Bronchial epithelial cell (primary cell): Measurements from ENCODE around the gene NUDT14. TPM values are rescaled to one million over a fixed set of nuclear protein-coding genes. Genes with fewer than 3 reads are reported as not detected.

Experiments used
- DNase-seq: peaks from one replicate; pipeline ENCODE4 v3.0.0-alpha.2; 2010; ENCODE audit warnings: low read depth
- FAIRE-seq: peaks from 2 replicates; lab custom pipeline; 2011; peaks lifted over from hg19 to GRCh38; lab: Jason Lieb, UNC
- H3K27me3 ChIP-seq: 2 replicates; pipeline ENCODE4 v1.5.1; 2011; ENCODE audit warnings: low read length; ENCODE audit not compliant: control insufficient read depth, insufficient read depth
- H3K36me3 ChIP-seq: 2 replicates; pipeline ENCODE4 v1.5.1; 2011; ENCODE audit warnings: low read length; ENCODE audit not compliant: control insufficient read depth, insufficient read depth
- H3K4me3 ChIP-seq: 2 replicates; pipeline ENCODE4 v1.5.1; 2011; ENCODE audit warnings: mild to moderate bottlenecking, low read depth, low read length, control low read depth
- total RNA-seq: library from RNA; depleted of rRNA; stranded (reverse); fragments of >200 nt; gene quantifications from 2 replicates; pipeline ENCODE4 v1.2.1, GENCODE V29; 2014
- TF ChIP-seq, protein P1 (sequence below): IDR thresholded peaks from 2 replicates; pipeline ENCODE4 v1.5.1; 2011; ENCODE audit warnings: mild to moderate bottlenecking, moderate library complexity, low read length, control low read depth, inconsistent platforms; ENCODE audit not compliant: insufficient read depth, severe bottlenecking

The NUDT14 gene
- total RNA-seq, 1 donor from 2014 or later = 31.9 TPM

DNA sequence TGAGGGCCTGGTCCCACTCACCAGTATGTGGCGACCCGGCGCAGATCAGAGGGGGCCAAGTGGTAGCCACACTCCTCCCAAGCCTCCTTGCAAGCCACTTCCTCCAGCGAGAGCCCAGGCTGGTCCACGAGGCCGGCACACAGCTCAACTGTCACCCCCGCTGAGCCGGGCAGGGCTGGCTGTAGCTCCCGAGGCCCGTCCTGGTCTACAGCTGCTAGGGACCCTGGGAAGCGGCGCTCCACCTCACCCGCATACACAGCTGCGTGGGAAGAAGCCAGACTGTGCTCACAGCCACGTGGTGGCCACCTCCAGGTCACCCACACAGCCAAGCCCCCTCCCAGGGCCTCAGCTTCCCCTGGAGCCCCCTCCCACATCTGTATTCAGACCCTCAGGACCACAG lies 4.6 kb downstream of the NUDT14 start:
- TF ChIP-seq, protein P1, sequence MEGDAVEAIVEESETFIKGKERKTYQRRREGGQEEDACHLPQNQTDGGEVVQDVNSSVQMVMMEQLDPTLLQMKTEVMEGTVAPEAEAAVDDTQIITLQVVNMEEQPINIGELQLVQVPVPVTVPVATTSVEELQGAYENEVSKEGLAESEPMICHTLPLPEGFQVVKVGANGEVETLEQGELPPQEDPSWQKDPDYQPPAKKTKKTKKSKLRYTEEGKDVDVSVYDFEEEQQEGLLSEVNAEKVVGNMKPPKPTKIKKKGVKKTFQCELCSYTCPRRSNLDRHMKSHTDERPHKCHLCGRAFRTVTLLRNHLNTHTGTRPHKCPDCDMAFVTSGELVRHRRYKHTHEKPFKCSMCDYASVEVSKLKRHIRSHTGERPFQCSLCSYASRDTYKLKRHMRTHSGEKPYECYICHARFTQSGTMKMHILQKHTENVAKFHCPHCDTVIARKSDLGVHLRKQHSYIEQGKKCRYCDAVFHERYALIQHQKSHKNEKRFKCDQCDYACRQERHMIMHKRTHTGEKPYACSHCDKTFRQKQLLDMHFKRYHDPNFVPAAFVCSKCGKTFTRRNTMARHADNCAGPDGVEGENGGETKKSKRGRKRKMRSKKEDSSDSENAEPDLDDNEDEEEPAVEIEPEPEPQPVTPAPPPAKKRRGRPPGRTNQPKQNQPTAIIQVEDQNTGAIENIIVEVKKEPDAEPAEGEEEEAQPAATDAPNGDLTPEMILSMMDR = no peak
- FAIRE-seq (no peak), DNase-seq (no peak)
- H3K27me3 ChIP-seq = no peaks in the 10 kb centered on the region
- H3K36me3 ChIP-seq = peaks cover 2% of the 10 kb centered on the region
- no peak overlapping the region for H3K4me3 ChIP-seq

DNA sequence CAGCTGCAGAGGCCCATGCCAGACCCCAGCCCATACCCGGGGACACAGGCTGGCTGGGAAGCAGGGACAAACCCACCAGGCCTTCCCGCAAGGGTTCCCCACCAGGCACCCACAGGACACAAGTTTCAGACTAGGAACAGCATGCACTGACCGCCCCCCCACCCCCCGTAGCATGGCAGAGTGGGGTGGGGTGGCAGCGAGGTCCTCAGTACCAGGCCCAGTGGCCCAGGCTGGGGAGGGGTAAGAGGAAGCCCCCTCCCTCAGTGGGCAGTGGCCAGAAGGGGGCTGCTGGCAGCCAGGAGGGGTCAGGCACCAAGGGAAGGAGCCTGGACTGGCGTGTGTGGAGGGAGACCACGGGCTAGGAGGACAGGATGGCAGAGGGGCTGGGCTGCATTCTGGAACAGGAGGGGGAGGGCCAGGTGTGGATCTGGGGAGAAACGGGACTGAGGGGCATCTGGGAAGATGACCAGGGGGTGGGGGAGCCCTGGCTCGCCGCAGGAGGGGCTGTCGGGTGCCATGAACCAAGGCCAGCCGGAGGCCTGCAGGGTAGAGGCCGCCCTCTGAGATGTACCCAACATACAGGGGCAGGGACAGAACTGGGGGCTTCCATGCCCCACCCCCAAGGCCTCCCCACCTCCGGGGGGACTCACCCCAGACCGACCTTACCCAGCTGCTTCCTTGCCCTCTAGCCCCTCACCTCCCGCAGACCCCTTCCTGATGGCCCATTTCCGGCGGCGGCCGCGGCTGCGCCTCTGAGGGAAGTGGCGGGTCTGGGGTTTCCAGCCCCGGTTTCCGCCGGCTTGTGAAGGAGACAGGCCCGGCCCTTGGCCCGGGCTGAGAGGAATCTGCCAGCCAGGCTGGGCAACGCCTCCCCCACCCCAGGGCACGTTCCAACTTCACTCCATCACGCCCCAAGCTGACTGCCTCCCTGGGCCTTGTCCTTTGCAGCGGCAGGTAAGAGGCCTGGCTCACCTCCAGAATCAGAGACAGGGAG lies 6.9 kb downstream of the NUDT14 start:
- TF ChIP-seq, protein P1 = no peak
- Histone ChIP-seq H3K4me3 (no peak overlapping the region), H3K27me3 (no peaks in the 10 kb centered on the region), H3K36me3 (peaks cover 2% of the 10 kb centered on the region)
- no peak for FAIRE-seq
- peak; percentile 68 for DNase-seq

DNA sequence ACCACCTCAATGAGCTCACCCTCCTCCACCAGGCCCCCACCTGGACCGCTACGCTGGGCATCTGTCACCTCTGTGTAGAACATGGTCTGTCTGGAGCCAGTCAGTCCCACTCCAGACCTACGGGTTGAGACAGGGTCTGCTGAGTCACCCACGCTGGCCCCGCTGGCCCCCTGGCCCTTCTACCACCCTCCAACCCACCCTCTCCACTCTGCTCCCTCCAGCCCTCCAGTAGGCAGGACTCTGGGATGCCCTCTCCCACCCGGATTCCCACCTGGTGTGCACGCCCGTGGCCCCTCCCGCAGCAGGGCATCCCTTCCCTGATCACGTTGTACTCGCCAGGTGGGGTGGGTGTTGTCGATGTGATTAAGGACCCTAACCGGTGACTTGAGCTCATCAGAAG lies 8.0 kb downstream of the NUDT14 start:
- Histone ChIP-seq H3K36me3 (peaks cover 2% of the 10 kb centered on the region), H3K27me3 (no peaks in the 10 kb centered on the region), H3K4me3 (no peak overlapping the region)
- TF ChIP-seq, protein P1 = no peak
- FAIRE-seq (no peak), DNase-seq (no peak)

DNA sequence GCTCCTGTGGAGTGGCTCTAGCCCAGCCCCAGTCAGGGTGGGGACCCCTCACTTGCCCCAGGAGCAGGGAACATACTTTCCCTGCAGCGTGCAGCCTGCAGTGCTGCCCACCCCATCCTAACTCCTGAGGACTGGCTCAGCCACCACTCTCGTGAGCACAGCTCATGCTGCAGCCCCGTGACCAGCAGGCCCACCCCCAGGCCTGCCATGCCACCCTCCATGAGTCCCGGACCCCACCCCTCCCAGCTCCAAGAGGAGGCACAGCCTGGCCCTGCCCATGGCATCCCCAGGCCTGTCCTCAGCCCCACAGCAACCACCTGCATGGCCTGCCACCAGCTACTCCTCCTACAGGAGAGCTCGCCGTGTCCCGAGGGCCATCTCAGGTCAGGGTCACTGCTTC lies 8.6 kb downstream of the NUDT14 start:
- Histone ChIP-seq H3K4me3 (no peak overlapping the region), H3K27me3 (no peaks in the 10 kb centered on the region), H3K36me3 (peaks cover 2% of the 10 kb centered on the region)
- FAIRE-seq (no peak), DNase-seq (no peak)
- TF ChIP-seq, protein P1 = no peak

DNA sequence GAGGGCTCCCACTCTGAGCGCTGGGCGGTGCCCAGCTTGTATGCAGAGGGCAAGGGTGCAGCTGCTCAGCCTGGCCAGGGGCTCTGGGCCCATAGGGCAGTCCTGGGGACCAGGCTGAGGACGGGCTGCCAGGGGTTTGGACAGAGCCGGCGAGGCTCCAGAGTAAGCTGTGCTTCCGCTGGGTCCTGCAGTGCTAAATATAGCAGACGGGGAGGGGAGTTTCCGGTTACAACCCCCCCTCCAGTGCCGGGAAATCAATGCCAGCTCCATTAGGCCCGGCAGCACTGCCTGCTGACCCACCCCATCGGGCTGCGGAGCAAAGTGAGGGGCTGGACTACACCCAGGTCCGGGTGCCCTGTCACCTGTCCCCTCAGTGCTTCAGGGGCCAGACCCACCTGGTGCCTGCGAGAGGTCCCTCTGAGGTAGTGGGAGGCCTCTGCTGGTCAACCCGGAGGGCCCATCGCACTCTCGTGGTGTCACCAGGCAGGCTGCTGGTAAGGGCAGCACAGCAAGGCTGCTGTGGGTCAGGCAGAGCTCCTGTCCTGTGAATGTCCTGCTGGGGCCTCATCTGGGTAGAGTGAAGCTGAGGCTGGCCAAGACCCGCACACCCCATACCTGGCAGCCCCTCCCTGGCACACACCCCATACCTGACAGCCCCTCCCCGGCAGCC lies 10.0 kb downstream of the NUDT14 start:
- H3K4me3 ChIP-seq = no peak overlapping the region
- TF ChIP-seq, protein P1 = no peak
- no peaks in the 10 kb centered on the region for H3K27me3 ChIP-seq
- FAIRE-seq (no peak), DNase-seq (no peak)
- peaks cover 2% of the 10 kb centered on the region for H3K36me3 ChIP-seq
